Measurements from ENCODE around the gene LCK. TPM values are rescaled to one million over a fixed set of nuclear protein-coding genes. Genes with fewer than 3 reads are reported as not detected.

LCK gene
- total and polyA plus RNA-seq, 9 of the 15 experiments (the other 6 are each of a cell fraction or from before 2014, with no cell fraction given), result 0.04 to 0.47 (median 0.13) TPM; not detected in 6

GRCh38 chr1:32215629-32216480 is 35.2 kb upstream of the LCK start (continued):
- no peak for TF ChIP-seq ETS2 (tag; IDR thresholded peaks at IDR 0.05; ENCODE audit: borderline replicate concordance, poor library complexity, severe bottlenecking)
- TF ChIP-seq NFXL1 (CRISPR knock-in tag; IDR thresholded peaks at IDR 0.05), result no peak
- no peak for TF ChIP-seq CEBPZ (IDR thresholded peaks at IDR 0.05; ENCODE audit: borderline replicate concordance, low read depth, low read length)
- no peak for TF ChIP-seq ZNF764 (CRISPR knock-in tag; IDR thresholded peaks at IDR 0.05; ENCODE audit: low read depth)
- no peak for TF ChIP-seq NBN (IDR thresholded peaks at IDR 0.05; ENCODE audit: low read depth)
- no peak for TF ChIP-seq RNF2 (IDR thresholded peaks at IDR 0.05)
- no peak for TF ChIP-seq PML (IDR thresholded peaks at IDR 0.05; ENCODE audit: low read length)
- no peak for TF ChIP-seq ZNF740 (CRISPR knock-in tag; IDR thresholded peaks at IDR 0.05)
- no peak for TF ChIP-seq ZNF740 (tag; IDR thresholded peaks at IDR 0.05)
- peak; percentile 57; the same call in 1 of the 2 replicates for TF ChIP-seq CTBP1 (IDR thresholded peaks at IDR 0.05; ENCODE audit: borderline replicate concordance)
- TF ChIP-seq ZBTB8A (IDR thresholded peaks at IDR 0.05; ENCODE audit: partially characterized antibody), result no peak
- TF ChIP-seq BRF2 (IDR thresholded peaks at IDR 0.05; ENCODE audit: borderline replicate concordance, insufficient read depth, insufficient read length), result no peak
- TF ChIP-seq ZNF197 (CRISPR knock-in tag; IDR thresholded peaks at IDR 0.05; ENCODE audit: low read depth), result no peak
- no peak for TF ChIP-seq IRF2 (CRISPR knock-in tag; IDR thresholded peaks at IDR 0.05)
- no peak for TF ChIP-seq ELF2 (CRISPR knock-in tag; IDR thresholded peaks at IDR 0.05)
- no peak for TF ChIP-seq SAFB2 (IDR thresholded peaks at IDR 0.05; ENCODE audit: borderline replicate concordance, low read depth, low read length, severe bottlenecking)
- TF ChIP-seq HDAC8 (tag; IDR thresholded peaks at IDR 0.05), result no peak
- no peak for TF ChIP-seq SRSF3 (IDR thresholded peaks at IDR 0.05; ENCODE audit: insufficient read depth, low read length)
- no peak for TF ChIP-seq DDX20 (tag; IDR thresholded peaks at IDR 0.05; ENCODE audit: low read depth)
- TF ChIP-seq SMARCA5 (IDR thresholded peaks at IDR 0.05), result no peak
- peak; percentile 11; the same call in 1 of the 2 replicates for TF ChIP-seq SPI1 (IDR thresholded peaks at IDR 0.05; ENCODE audit: borderline replicate concordance, low read depth, low read length)
- TF ChIP-seq HES1 (IDR thresholded peaks at IDR 0.05; ENCODE audit: low read depth), result no peak

All from K562 (cell line).